Testis (tissue), 3 donors: ENCODE results near the gene CRYBB2. TPM values are rescaled to one million over a fixed set of nuclear protein-coding genes. Genes with fewer than 3 reads are reported as not detected.
"Not testable (repeated sequence)": the region's sequence is repeated elsewhere in the genome, so short reads cannot be mapped to it uniquely, and the experiment has no call there.

ENCODE experiments used
- DNase-seq: peaks from one replicate; pipeline ENCODE4 v3.0.0-alpha.2; 2019
- H3K27ac ChIP-seq, 2 donors: fragments of 200-600 bp; sonication (generic); one replicate each; pipeline ENCODE4 v1.5.1; 2019
- H3K27me3 ChIP-seq: fragments of 200-600 bp; sonication (generic); one replicate; pipeline ENCODE4 v1.5.1; 2019
- H3K36me3 ChIP-seq: fragments of 200-600 bp; sonication (generic); one replicate; pipeline ENCODE4 v1.5.1; 2017; ENCODE audit warnings: low read depth; ENCODE audit errors: missing control alignments
- H3K4me1 ChIP-seq: fragments of 200-600 bp; sonication (generic); one replicate; pipeline ENCODE4 v1.5.1; 2019
- H3K4me3 ChIP-seq, 2 donors: fragments of 200-600 bp; sonication (generic); one replicate each; pipeline ENCODE4 v1.5.1; 2017 to 2019
- H3K9me3 ChIP-seq: fragments of 200-600 bp; sonication (generic); one replicate; pipeline ENCODE4 v1.5.1; 2017
- POLR2A ChIP-seq: fragments of 450-650 bp; IDR thresholded peaks from one replicate; pipeline ENCODE4 v1.6.1; 2017; ENCODE audit warnings: antibody characterized with exemption, mild to moderate bottlenecking, moderate library complexity
- WGBS, 2 donors: methylation state at CpG; one replicate each; pipeline ENCODE4 v1.1.5; 2018; 5-methylcytosine and 5-hydroxymethylcytosine counted together
- intact Hi-C: fragments of 100-400 bp; cut with DNase I; formaldehyde crosslinking; loops from one replicate; pipeline ENCODE4 v1.15.1; 2023; ENCODE audit warnings: low total_unique reads
- polyA plus RNA-seq: library from polyadenylated mRNA; stranded (reverse); fragments of 350-450 nt; fragmentation: Illumina TruSeq; extraction: RNeasy Lipid Tissue Mini Kit (QIAGEN cat#74804); gene quantifications from one replicate; pipeline ENCODE4 v1.2.3, GENCODE V29; 2014; ENCODE audit warnings: low read depth, low replicate concordance; ENCODE audit not compliant: insufficient read depth
- total RNA-seq, 2 donors: library from RNA; depleted of rRNA; stranded (reverse); fragments of >200 nt; gene quantifications; one replicate each; pipeline ENCODE4 v1.2.3, GENCODE V29; 2016
- TF ChIP-seq, protein P1 (sequence below), 3 experiments: fragments of 450-650 bp in 2 of 3; fragments of 200-600 bp in 1 of 3; sonication (generic) in 1 of 3; IDR thresholded peaks; one replicate each; pipeline ENCODE4 v1.5.1; 2016 to 2019; ENCODE audit warnings: antibody characterized with exemption in 3 of 3, mild to moderate bottlenecking in 2 of 3, moderate library complexity in 1 of 3

The CRYBB2 gene
- total and polyA plus RNA-seq, 3 donors from 2014 or later, result 2.4 to 5.2 (median 4.4) TPM

DNA sequence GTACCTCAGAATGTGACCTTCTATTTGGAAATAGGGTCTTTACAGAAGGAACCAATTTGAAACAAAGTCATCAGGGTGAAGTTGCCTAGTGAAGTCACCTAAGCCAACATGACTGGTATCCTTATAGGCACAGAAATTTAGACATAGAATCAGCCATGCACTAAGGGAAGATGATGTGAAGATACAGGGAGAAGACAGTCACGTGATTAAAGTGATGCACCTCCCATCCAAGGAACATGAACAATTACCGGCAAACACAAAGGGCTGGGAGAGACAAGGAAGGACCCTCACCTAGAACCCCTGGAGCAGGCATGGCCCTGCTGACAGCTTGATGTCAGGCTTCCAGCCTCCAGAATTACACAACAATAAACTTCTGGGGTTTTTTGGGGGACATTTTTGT, 3.2 kb upstream of the CRYBB2 start:
- Histone ChIP-seq H3K4me3 (no peak overlapping the region), H3K4me1 (no peaks in the 10 kb centered on the region), H3K36me3 (no peaks in the 10 kb centered on the region), H3K27me3 (no peaks in the 10 kb centered on the region), H3K27ac (no peak overlapping the region), H3K9me3 (no peaks in the 10 kb centered on the region)
- TF ChIP-seq, protein P1, sequence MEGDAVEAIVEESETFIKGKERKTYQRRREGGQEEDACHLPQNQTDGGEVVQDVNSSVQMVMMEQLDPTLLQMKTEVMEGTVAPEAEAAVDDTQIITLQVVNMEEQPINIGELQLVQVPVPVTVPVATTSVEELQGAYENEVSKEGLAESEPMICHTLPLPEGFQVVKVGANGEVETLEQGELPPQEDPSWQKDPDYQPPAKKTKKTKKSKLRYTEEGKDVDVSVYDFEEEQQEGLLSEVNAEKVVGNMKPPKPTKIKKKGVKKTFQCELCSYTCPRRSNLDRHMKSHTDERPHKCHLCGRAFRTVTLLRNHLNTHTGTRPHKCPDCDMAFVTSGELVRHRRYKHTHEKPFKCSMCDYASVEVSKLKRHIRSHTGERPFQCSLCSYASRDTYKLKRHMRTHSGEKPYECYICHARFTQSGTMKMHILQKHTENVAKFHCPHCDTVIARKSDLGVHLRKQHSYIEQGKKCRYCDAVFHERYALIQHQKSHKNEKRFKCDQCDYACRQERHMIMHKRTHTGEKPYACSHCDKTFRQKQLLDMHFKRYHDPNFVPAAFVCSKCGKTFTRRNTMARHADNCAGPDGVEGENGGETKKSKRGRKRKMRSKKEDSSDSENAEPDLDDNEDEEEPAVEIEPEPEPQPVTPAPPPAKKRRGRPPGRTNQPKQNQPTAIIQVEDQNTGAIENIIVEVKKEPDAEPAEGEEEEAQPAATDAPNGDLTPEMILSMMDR (IDR thresholded peaks at IDR 0.05), result no peak
- TF ChIP-seq POLR2A, result no peak
- 85 to 88% methylated on average over 2 of the region's 2 CpGs for WGBS, 2 donors
- intact Hi-C loops, result no loop called here
- DNase-seq, result no peak

DNA sequence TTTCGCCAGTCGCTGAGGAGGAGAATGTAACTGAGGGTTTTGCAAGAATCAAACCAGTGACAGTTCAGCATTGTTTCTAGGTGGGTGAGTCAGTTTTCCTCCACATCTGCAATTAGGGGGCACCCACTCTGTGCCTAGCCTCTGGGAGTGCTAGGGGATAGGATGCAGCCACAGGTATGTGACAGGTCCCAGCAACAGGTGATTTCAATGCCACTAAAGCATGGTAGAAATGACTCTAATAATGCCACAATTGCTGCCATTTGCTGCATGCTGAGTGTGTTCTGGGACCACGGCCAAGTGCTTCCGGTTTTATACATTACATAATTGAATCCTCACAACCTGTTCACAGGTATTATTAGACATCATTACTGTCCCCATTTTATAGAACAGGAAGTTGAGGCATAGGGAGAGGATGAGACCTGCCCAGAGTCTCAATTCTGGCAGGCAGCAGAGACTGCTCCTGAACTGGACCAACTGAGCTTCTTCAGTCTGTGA, 556 bp downstream of the CRYBB2 start:
- Histone ChIP-seq H3K9me3 (no peaks in the 10 kb centered on the region), H3K27ac (no peak overlapping the region), H3K27me3 (no peaks in the 10 kb centered on the region), H3K36me3 (no peaks in the 10 kb centered on the region), H3K4me3 (no peak overlapping the region), H3K4me1 (no peaks in the 10 kb centered on the region)
- 67 to 69% methylated on average over 4 of the region's 4 CpGs for WGBS, 2 donors
- intact Hi-C loops, result no loop called here
- no peak for DNase-seq
- TF ChIP-seq POLR2A, result no peak
- TF ChIP-seq, protein P1 (IDR thresholded peaks at IDR 0.05), result no peak

DNA sequence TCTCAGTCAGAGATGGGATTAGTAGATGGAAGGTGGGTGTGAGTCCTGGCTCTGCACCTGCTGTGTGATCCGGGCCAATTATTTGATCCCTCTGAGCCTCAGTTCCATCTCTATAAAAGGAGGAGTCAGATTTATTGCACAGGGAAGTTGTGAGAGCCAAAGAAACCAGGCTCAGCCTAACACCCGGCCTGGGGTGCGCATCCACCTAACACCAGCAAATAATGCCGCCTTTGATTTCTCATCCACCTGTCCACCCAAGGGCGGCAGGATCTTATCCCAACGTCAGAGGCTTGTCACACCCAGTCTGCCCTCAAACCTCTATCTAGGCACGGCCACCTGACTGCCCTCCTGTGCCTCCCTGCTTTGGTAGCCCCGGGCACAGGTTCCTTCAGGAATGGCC, 2.4 kb downstream of the CRYBB2 start:
- no peaks in the 10 kb centered on the region for H3K4me1 ChIP-seq
- 81 to 87% methylated on average over 8 of the region's 8 CpGs for WGBS, 2 donors
- TF ChIP-seq POLR2A, result no peak
- TF ChIP-seq, protein P1 (IDR thresholded peaks at IDR 0.05), result no peak
- no peaks in the 10 kb centered on the region for H3K27me3 ChIP-seq
- H3K27ac ChIP-seq, result no peak overlapping the region
- intact Hi-C loops, result no loop called here
- DNase-seq, result no peak
- H3K4me3 ChIP-seq, result no peak overlapping the region
- H3K36me3 ChIP-seq, result no peaks in the 10 kb centered on the region
- no peaks in the 10 kb centered on the region for H3K9me3 ChIP-seq

DNA sequence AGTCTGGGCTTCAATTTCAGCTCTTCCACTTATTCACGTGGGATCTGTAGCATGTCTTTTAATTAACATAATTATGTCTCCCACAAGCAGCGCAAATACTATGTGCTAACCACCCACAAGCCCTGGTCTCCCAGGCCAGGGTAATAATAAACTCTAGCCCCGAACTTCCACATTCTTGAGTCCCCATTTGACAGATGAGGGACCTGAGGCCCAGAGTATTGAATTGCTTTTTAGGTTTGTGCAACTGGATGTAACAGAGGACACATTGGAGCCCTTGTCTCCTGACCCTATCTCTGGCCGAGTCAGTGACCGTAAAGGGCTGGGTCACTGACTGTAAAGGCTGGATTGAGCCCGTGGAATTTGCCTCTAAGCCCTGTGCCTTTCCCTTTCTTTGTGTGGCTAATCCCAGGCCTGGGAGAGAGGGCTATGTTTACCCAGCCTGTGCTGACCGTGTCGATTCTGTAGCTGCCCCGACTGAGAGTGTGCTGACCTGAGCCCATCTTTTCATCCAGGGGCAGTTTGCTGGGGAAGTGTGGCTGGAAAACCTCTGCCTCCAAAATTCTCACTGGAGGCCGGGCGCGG, 3.9 kb downstream of the CRYBB2 start:
- intact Hi-C loops, result no loop called here
- Histone ChIP-seq H3K27me3 (no peaks in the 10 kb centered on the region), H3K27ac (no peak overlapping the region), H3K4me1 (no peaks in the 10 kb centered on the region), H3K9me3 (no peaks in the 10 kb centered on the region), H3K36me3 (no peaks in the 10 kb centered on the region), H3K4me3 (no peak overlapping the region)
- TF ChIP-seq, protein P1 (IDR thresholded peaks at IDR 0.05), result no peak
- DNase-seq, result no peak
- 81 to 84% methylated on average over 11 to 12 of the region's 12 CpGs for WGBS, 2 donors

DNA sequence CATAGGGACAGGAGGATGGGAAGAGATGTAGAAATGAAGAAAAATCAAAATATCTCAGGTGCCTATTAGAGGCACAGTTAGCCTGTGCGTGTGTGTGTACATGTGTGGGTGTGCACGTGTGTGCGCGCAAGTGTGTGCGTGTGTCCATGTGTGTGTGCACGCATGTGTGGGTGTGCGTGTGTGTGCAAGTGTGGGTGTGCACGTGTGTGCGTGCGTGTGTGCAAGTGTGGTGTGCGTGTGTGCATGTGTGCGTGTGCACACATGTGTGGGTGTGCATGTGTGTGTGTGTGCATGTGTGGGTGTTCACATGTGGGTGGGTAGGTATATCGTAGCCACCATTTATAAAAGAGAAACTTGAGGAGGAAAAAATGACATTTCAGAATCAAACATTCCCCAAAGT, 9.4 kb downstream of the CRYBB2 start:
- H3K9me3 ChIP-seq, result no peaks in the 10 kb centered on the region
- no peak for TF ChIP-seq POLR2A
- TF ChIP-seq, protein P1 (IDR thresholded peaks at IDR 0.05), result no peak
- no peaks in the 10 kb centered on the region for H3K36me3 ChIP-seq
- no peak overlapping the region for H3K4me3 ChIP-seq
- H3K27ac ChIP-seq, result no peak overlapping the region
- no peaks in the 10 kb centered on the region for H3K27me3 ChIP-seq
- 72 to 75% methylated on average over 12 to 13 of the region's 13 CpGs for WGBS, 2 donors
- no peaks in the 10 kb centered on the region for H3K4me1 ChIP-seq
- intact Hi-C loops, result no loop called here
- DNase-seq, result no peak

DNA sequence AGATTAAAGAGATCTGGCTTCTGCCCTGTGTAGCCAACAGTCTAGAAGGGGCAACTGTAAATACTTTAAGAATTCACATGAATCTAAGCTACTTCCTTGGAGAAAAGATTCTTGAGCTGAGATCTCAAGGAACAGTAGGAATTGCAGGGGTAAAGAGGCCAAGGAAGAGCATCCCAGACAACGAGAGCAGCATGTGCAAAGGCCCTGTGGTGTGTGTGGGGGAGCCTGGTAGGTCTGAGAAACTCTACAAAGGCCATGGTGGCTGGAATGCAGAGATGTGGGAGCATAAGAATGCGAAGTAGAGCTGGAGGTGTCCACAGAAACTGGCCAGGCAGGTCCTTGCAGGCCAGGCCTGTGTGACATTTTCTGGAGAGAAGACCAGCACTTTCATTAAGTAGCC, 11.3 kb downstream of the CRYBB2 start:
- WGBS, 2 donors, result 80 to 89% methylated on average over 2 of the region's 2 CpGs
- DNase-seq, H3K4me1 ChIP-seq, H3K27me3 ChIP-seq, H3K36me3 ChIP-seq, intact Hi-C loops, H3K27ac ChIP-seq, H3K9me3 ChIP-seq, H3K4me3 ChIP-seq: not testable (repeated sequence)
